Breast epithelium (tissue), 3 donors: ENCODE measurements around the gene ANKRD1.
"Not testable (repeated sequence)": the region's sequence is repeated elsewhere in the genome, so short reads cannot be mapped to it uniquely, and the experiment has no call there.

Experiments used
- POLR2AphosphoS5 ChIP-seq, 3 donors: sonication (generic); formaldehyde crosslinking; IDR thresholded peaks; one replicate each; pipeline ENCODE4 v1.6.1; 2017; ENCODE audit warnings: antibody characterized with exemption in 3 of 3
- TF ChIP-seq, protein P1 (sequence below), 3 donors: fragments of 450-650 bp; IDR thresholded peaks; one replicate each; pipeline ENCODE4 v1.5.1; 2016 to 2017; ENCODE audit warnings: antibody characterized with exemption in 3 of 3, mild to moderate bottlenecking in 3 of 3, moderate library complexity in 3 of 3

DNA sequence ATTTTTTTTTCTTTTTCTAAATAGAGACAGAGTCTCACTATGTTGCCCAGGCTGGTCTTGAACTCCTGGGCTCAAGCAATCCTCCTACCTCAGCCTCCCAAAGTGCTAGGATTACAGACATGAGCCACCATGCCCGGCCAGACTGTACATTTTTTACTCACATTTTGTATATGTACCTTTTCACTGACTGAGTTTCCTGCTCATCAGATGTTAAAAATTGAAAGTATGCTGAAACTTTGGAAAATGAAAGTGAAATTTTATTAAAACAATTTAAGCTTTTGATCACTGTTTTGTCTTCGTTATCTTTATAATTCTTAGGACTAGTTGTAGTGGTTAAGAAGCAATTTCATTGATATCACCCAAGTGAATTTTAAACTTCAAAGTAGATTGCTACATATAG is 24.0 kb downstream of the ANKRD1 start:
- TF ChIP-seq, protein P1, sequence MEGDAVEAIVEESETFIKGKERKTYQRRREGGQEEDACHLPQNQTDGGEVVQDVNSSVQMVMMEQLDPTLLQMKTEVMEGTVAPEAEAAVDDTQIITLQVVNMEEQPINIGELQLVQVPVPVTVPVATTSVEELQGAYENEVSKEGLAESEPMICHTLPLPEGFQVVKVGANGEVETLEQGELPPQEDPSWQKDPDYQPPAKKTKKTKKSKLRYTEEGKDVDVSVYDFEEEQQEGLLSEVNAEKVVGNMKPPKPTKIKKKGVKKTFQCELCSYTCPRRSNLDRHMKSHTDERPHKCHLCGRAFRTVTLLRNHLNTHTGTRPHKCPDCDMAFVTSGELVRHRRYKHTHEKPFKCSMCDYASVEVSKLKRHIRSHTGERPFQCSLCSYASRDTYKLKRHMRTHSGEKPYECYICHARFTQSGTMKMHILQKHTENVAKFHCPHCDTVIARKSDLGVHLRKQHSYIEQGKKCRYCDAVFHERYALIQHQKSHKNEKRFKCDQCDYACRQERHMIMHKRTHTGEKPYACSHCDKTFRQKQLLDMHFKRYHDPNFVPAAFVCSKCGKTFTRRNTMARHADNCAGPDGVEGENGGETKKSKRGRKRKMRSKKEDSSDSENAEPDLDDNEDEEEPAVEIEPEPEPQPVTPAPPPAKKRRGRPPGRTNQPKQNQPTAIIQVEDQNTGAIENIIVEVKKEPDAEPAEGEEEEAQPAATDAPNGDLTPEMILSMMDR (IDR thresholded peaks at IDR 0.05): not testable (repeated sequence)
- TF ChIP-seq POLR2AphosphoS5 (IDR thresholded peaks at IDR 0.05): not testable (repeated sequence)
